Suprapubic skin (tissue), 4 donors: Measurements from ENCODE around the gene THAP11. TPM values are rescaled to one million over a fixed set of nuclear protein-coding genes. Genes with fewer than 3 reads are reported as not detected.

Experiments used
- DNase-seq, 2 donors: peaks; one replicate each; pipeline ENCODE4 v3.0.0-alpha.2; 2019; ENCODE audit warnings: low spot score in 2 of 2
- H3K27ac ChIP-seq: fragments of 200-600 bp; sonication (generic); one replicate; pipeline ENCODE4 v1.5.1; 2019
- H3K27me3 ChIP-seq: fragments of 200-600 bp; sonication (generic); one replicate; pipeline ENCODE4 v1.5.1; 2019
- H3K36me3 ChIP-seq: fragments of 200-600 bp; sonication (generic); one replicate; pipeline ENCODE4 v1.5.1; 2019
- H3K4me1 ChIP-seq: fragments of 200-600 bp; sonication (generic); one replicate; pipeline ENCODE4 v1.5.1; 2019
- H3K4me3 ChIP-seq: fragments of 200-600 bp; sonication (generic); one replicate; pipeline ENCODE4 v1.5.1; 2019; ENCODE audit warnings: mild to moderate bottlenecking
- H3K9me3 ChIP-seq: fragments of 200-600 bp; sonication (generic); one replicate; pipeline ENCODE4 v1.5.1; 2019
- CTCF ChIP-seq, 2 donors: fragments of 200-600 bp in 1 of 2; fragments of 450-650 bp in 1 of 2; sonication (generic) in 1 of 2; IDR thresholded peaks; one replicate each; pipeline ENCODE4 v1.5.1; 2016 to 2019; ENCODE audit warnings: antibody characterized with exemption in 2 of 2, mild to moderate bottlenecking in 1 of 2, moderate library complexity in 1 of 2
- EP300 ChIP-seq: sonication (generic); formaldehyde crosslinking; IDR thresholded peaks from one replicate; pipeline ENCODE4 v1.6.1; 2017; ENCODE audit warnings: antibody characterized with exemption
- POLR2A ChIP-seq, 2 donors: fragments of 450-650 bp; IDR thresholded peaks; one replicate each; pipeline ENCODE4 v1.6.1; 2017; ENCODE audit warnings: antibody characterized with exemption in 2 of 2, mild to moderate bottlenecking in 2 of 2, moderate library complexity in 2 of 2
- POLR2AphosphoS5 ChIP-seq, 3 donors: sonication (generic); formaldehyde crosslinking; IDR thresholded peaks; one replicate each; pipeline ENCODE4 v1.6.1; 2017; ENCODE audit warnings: antibody characterized with exemption in 3 of 3
- WGBS: methylation state at CpG from one replicate; pipeline ENCODE4 v1.1.5; 2018; 5-methylcytosine and 5-hydroxymethylcytosine counted together
- total RNA-seq, 4 donors: library from RNA; depleted of rRNA; stranded (reverse); fragments of >200 nt; gene quantifications; one replicate each; pipeline ENCODE4 v1.1.0, GENCODE V29; 2016

Gene THAP11
- total RNA-seq, 4 donors from 2014 or later: 45.7 to 92.0 (median 76.4) TPM

- H3K27ac ChIP-seq: peak overlapping the region; percentile 99
- no peaks in the 10 kb centered on the region for H3K27me3 ChIP-seq
- H3K4me3 ChIP-seq: peak overlapping the region; percentile 88
- WGBS: 0% methylated on average over 4 of the region's 11 CpGs
- no peaks in the 10 kb centered on the region for H3K36me3 ChIP-seq
- TF ChIP-seq POLR2AphosphoS5 (IDR thresholded peaks at IDR 0.05): no peak
- TF ChIP-seq POLR2A (IDR thresholded peaks at IDR 0.05): no peak
- TF ChIP-seq EP300: no peak
- TF ChIP-seq CTCF (IDR thresholded peaks at IDR 0.05): no peak
- peaks cover 56% of the 10 kb centered on the region for H3K4me1 ChIP-seq
- no peak for DNase-seq
- H3K9me3 ChIP-seq: no peaks in the 10 kb centered on the region
These were observed 1.2 kb downstream of the THAP11 start for GRCh38 chr16:67843343-67843765.

- Histone ChIP-seq H3K4me1 (peaks cover 62% of the 10 kb centered on the region), H3K4me3 (peak overlapping the region; percentile 88), H3K9me3 (no peaks in the 10 kb centered on the region), H3K27ac (peak overlapping the region; percentile 37), H3K27me3 (no peaks in the 10 kb centered on the region), H3K36me3 (no peaks in the 10 kb centered on the region)
- TF ChIP-seq POLR2A (IDR thresholded peaks at IDR 0.05): no peak
- TF ChIP-seq CTCF (IDR thresholded peaks at IDR 0.05): peak in 1 of 2 donors; percentile 32
- TF ChIP-seq EP300: no peak
- no peak for DNase-seq
- 39% methylated on average over 4 of the region's 4 CpGs for WGBS
These were observed 2.4 kb downstream of the THAP11 start for GRCh38 chr16:67844497-67844896.

GRCh38 chr16:67845291-67846062 is 3.4 kb downstream of the THAP11 start:
- H3K27me3 ChIP-seq: no peaks in the 10 kb centered on the region
- peak overlapping the region; percentile 83 for H3K4me3 ChIP-seq
- H3K27ac ChIP-seq: peak overlapping the region; percentile 95
- no peaks in the 10 kb centered on the region for H3K36me3 ChIP-seq
- no peak for DNase-seq
- TF ChIP-seq POLR2A (IDR thresholded peaks at IDR 0.05) (no peak), CTCF (IDR thresholded peaks at IDR 0.05) (no peak), EP300 (no peak), POLR2AphosphoS5 (IDR thresholded peaks at IDR 0.05) (no peak)
- H3K9me3 ChIP-seq: no peaks in the 10 kb centered on the region
- peaks cover 62% of the 10 kb centered on the region for H3K4me1 ChIP-seq
- 76% methylated on average over 5 of the region's 5 CpGs for WGBS

- no peak for TF ChIP-seq POLR2A (IDR thresholded peaks at IDR 0.05)
- TF ChIP-seq POLR2AphosphoS5 (IDR thresholded peaks at IDR 0.05): no peak
- TF ChIP-seq CTCF (IDR thresholded peaks at IDR 0.05): no peak
- no peak for TF ChIP-seq EP300
- Histone ChIP-seq H3K36me3 (no peaks in the 10 kb centered on the region), H3K27me3 (no peaks in the 10 kb centered on the region), H3K27ac (peak overlapping the region; percentile 95), H3K4me3 (peak overlapping the region; percentile 83), H3K9me3 (no peaks in the 10 kb centered on the region), H3K4me1 (peaks cover 62% of the 10 kb centered on the region)
- no peak for DNase-seq
- WGBS: 15% methylated on average over 2 of the region's 2 CpGs
These were observed 3.9 kb downstream of the THAP11 start for GRCh38 chr16:67846063-67846319.

- TF ChIP-seq POLR2A (IDR thresholded peaks at IDR 0.05) (peak in 1 of 2 donors; percentile 35), CTCF (IDR thresholded peaks at IDR 0.05) (no peak), EP300 (no peak), POLR2AphosphoS5 (IDR thresholded peaks at IDR 0.05) (peak in 2 of 3 donors; percentile 83 to 84)
- H3K4me1 ChIP-seq: peaks cover 58% of the 10 kb centered on the region
These were observed 4.4 kb downstream of the THAP11 start, which contains the start of gene NUTF2 for GRCh38 chr16:67846320-67847063. Gene NUTF2, plus strand, starts transcription at chr16:67846933. Its CDS starts 18,198 bp downstream, at chr16:67865131.

More at GRCh38 chr16:67846320-67847063, 4.4 kb downstream of the THAP11 start, which contains the start of gene NUTF2:
- Histone ChIP-seq H3K36me3 (no peaks in the 10 kb centered on the region), H3K4me3 (peak within 1 kb of the TSS; percentile 83), H3K27me3 (no peaks in the 10 kb centered on the region), H3K27ac (peak within 1 kb of the TSS; percentile 95), H3K9me3 (no peaks in the 10 kb centered on the region)
- WGBS: 0% methylated on average over 23 of the region's 57 CpGs
- peak; percentile 97 for DNase-seq
